Measurements from ENCODE around the gene CDH4. TPM values are rescaled to one million over a fixed set of nuclear protein-coding genes. Genes with fewer than 3 reads are reported as not detected.

CDH4 gene
- total RNA-seq, 1 donor from 2014 or later, result 12.1 TPM

GRCh38 chr20:61953037-61954021, 701.3 kb downstream of the CDH4 start:
- peaks cover 4% of the 10 kb centered on the region for H3K27me3 ChIP-seq (ENCODE audit: control insufficient read depth, insufficient read depth, low read length)
- FAIRE-seq, result no peak

GRCh38 chr20:61954276-61955021, 702.4 kb downstream of the CDH4 start:
- no peak overlapping the region for H3K4me3 ChIP-seq (ENCODE audit: low read depth, low read length)
- peaks cover 4% of the 10 kb centered on the region for H3K27me3 ChIP-seq (ENCODE audit: control insufficient read depth, insufficient read depth, low read length)
- FAIRE-seq (no peak), DNase-seq (ENCODE audit: low read depth) (no peak)
- no peak for TF ChIP-seq CTCF (IDR thresholded peaks at IDR 0.05; ENCODE audit: insufficient read depth, low read length, severe bottlenecking)
- H3K36me3 ChIP-seq (ENCODE audit: control insufficient read depth, insufficient read depth, low read length), result no peaks in the 10 kb centered on the region

More at GRCh38 chr20:61953037-61954021, 701.3 kb downstream of the CDH4 start:
- no peak overlapping the region for H3K4me3 ChIP-seq (ENCODE audit: low read depth, low read length)
- no peaks in the 10 kb centered on the region for H3K36me3 ChIP-seq (ENCODE audit: control insufficient read depth, insufficient read depth, low read length)
- DNase-seq (ENCODE audit: low read depth), result no peak
- TF ChIP-seq CTCF (IDR thresholded peaks at IDR 0.05; ENCODE audit: insufficient read depth, low read length, severe bottlenecking), result no peak

- Histone ChIP-seq H3K4me3 (ENCODE audit: low read depth, low read length) (no peak overlapping the region), H3K27me3 (ENCODE audit: control insufficient read depth, insufficient read depth, low read length) (peaks cover 4% of the 10 kb centered on the region), H3K36me3 (ENCODE audit: control insufficient read depth, insufficient read depth, low read length) (no peaks in the 10 kb centered on the region)
- TF ChIP-seq CTCF (IDR thresholded peaks at IDR 0.05; ENCODE audit: insufficient read depth, low read length, severe bottlenecking), result no peak
- no peak for DNase-seq (ENCODE audit: low read depth)
- no peak for FAIRE-seq
Observed at GRCh38 chr20:61955668-61956395, 703.8 kb downstream of the CDH4 start.

GRCh38 chr20:61956396-61957342, 704.6 kb downstream of the CDH4 start:
- FAIRE-seq (no peak), DNase-seq (ENCODE audit: low read depth) (peak; percentile 8)
- no peak for TF ChIP-seq CTCF (IDR thresholded peaks at IDR 0.05; ENCODE audit: insufficient read depth, low read length, severe bottlenecking)
- Histone ChIP-seq H3K27me3 (ENCODE audit: control insufficient read depth, insufficient read depth, low read length) (peaks cover 4% of the 10 kb centered on the region), H3K4me3 (ENCODE audit: low read depth, low read length) (no peak overlapping the region), H3K36me3 (ENCODE audit: control insufficient read depth, insufficient read depth, low read length) (no peaks in the 10 kb centered on the region)
